SK-N-SH (cell line): Measurements from ENCODE around the gene ASCC1. TPM values are rescaled to one million over a fixed set of nuclear protein-coding genes. Genes with fewer than 3 reads are reported as not detected.

ENCODE experiments used
- CTCF ChIA-PET: fragments of 300-600, 350-600 bp; formaldehyde crosslinking; extraction: SDS; loops from one replicate; lab custom pipeline; 2021; lab: Yijun Ruan, JAX
- POLR2A ChIA-PET: fragments of 350-600 bp; sonication (Branson Sonifier 250); formaldehyde crosslinking; extraction: SDS; loops from one replicate; lab custom pipeline; 2020; ENCODE audit warnings: antibody characterized with exemption, inconsistent platforms; lab: Yijun Ruan, JAX
- DNase-seq: peaks from one replicate; pipeline ENCODE4 v3.0.0; 2012
- H2AFZ ChIP-seq: fragments of 200-600 bp; sonication (generic); 2 replicates; pipeline ENCODE4 v1.8.1; 2016; ENCODE audit warnings: antibody characterized with exemption, mild to moderate bottlenecking, low read depth
- H3F3A ChIP-seq: fragments of 200-600 bp; sonication (generic); replicated peaks from 2 replicates; pipeline ENCODE3; 2016; ENCODE audit warnings: antibody characterized with exemption, mild to moderate bottlenecking; ENCODE audit not compliant: insufficient read depth
- H3K27ac ChIP-seq, 2 experiments: fragments of 200-500 bp in 1 of 2; fragments of 200-600 bp in 1 of 2; sonication (Bioruptor generic) in 1 of 2; sonication (generic), shearing (Covaris generic) in 1 of 2; 2 replicates each; pipeline versions ENCODE4 v1.5.1 to v1.6.1; 2014 to 2016; ENCODE audit warnings: low read depth in 2 of 2, inconsistent platforms in 1 of 2, low read length in 1 of 2, mild to moderate bottlenecking in 1 of 2, mixed read lengths in 1 of 2
- H3K27me3 ChIP-seq: fragments of 200-600 bp; sonication (generic), shearing (Covaris generic); 2 replicates; pipeline ENCODE4 v1.6.1; 2016; ENCODE audit warnings: mixed run types; ENCODE audit not compliant: insufficient read depth
- H3K36me3 ChIP-seq, 2 experiments: fragments of 200-500 bp in 1 of 2; fragments of 200-600 bp in 1 of 2; sonication (Bioruptor generic) in 1 of 2; sonication (generic) in 1 of 2; replicated peaks in 1 of 2; 2 replicates each; pipeline versions ENCODE3 to v1.5.1; 2014 to 2016; ENCODE audit warnings: low read length in 1 of 2, mild to moderate bottlenecking in 1 of 2; ENCODE audit not compliant: insufficient read depth in 2 of 2, control insufficient read depth in 1 of 2
- H3K4me1 ChIP-seq, 2 experiments: fragments of 200-500 bp in 1 of 2; fragments of 200-600 bp in 1 of 2; sonication (Bioruptor generic) in 1 of 2; sonication (generic), shearing (Covaris generic) in 1 of 2; 2 replicates each; pipeline versions ENCODE4 v1.5.1 to v1.6.1; 2014 to 2016; ENCODE audit warnings: low read depth in 1 of 2, low read length in 1 of 2, mixed run types in 1 of 2; ENCODE audit not compliant: insufficient read depth in 2 of 2, control insufficient read depth in 1 of 2
- H3K4me2 ChIP-seq: fragments of 200-600 bp; sonication (generic), shearing (Covaris generic); 2 replicates; pipeline ENCODE4 v1.6.1; 2017; ENCODE audit warnings: mixed run types
- H3K4me3 ChIP-seq, 2 experiments: fragments of 200-500 bp in 1 of 2; fragments of 200-600 bp in 1 of 2; sonication (Bioruptor generic) in 1 of 2; sonication (generic), shearing (Covaris generic) in 1 of 2; 2 replicates each; pipeline versions ENCODE4 v1.5.1 to v1.8.1; 2014 to 2016; ENCODE audit warnings: low read depth in 2 of 2, inconsistent platforms in 1 of 2, low read length in 1 of 2, mild to moderate bottlenecking in 1 of 2, mixed read lengths in 1 of 2, moderate library complexity in 1 of 2
- H3K79me2 ChIP-seq: fragments of 200-600 bp; sonication (generic); 2 replicates; pipeline ENCODE4 v1.8.1; 2017; ENCODE audit warnings: mild to moderate bottlenecking; ENCODE audit not compliant: insufficient read depth
- H3K9ac ChIP-seq: fragments of 200-600 bp; sonication (generic); 2 replicates; pipeline ENCODE4 v1.6.1; 2017; ENCODE audit warnings: mixed run types
- H3K9me2 ChIP-seq: fragments of 200-600 bp; sonication (generic); 2 replicates; pipeline ENCODE4 v1.6.1; 2017; ENCODE audit warnings: mixed run types
- H3K9me3 ChIP-seq: fragments of 200-600 bp; sonication (generic); 2 replicates; pipeline ENCODE4 v1.6.1; 2017; ENCODE audit warnings: mixed run types, mild to moderate bottlenecking, moderate library complexity
- H4K20me1 ChIP-seq: fragments of 200-600 bp; sonication (generic); 2 replicates; pipeline ENCODE4 v1.6.1; 2017; ENCODE audit warnings: mild to moderate bottlenecking, mixed run types; ENCODE audit not compliant: insufficient read depth
- CHD2 ChIP-seq: fragments of 150-350 bp; IDR thresholded peaks from 2 replicates; pipeline ENCODE4 v1.6.1; 2018; ENCODE audit warnings: low read length; ENCODE audit not compliant: partially characterized antibody
- EZH2phosphoT487 ChIP-seq: fragments of 200-600 bp; sonication (generic); IDR thresholded peaks from 2 replicates; pipeline ENCODE4 v1.6.1; 2017; ENCODE audit warnings: low read depth, mixed run types, mild to moderate bottlenecking, antibody characterized with exemption, moderate library complexity, borderline replicate concordance
- FOXM1 ChIP-seq: IDR thresholded peaks from 2 replicates; pipeline ENCODE4 v1.4.0; 2012; ENCODE audit warnings: low read depth, mild to moderate bottlenecking
- IRF3 ChIP-seq: fragments of 150-350 bp; IDR thresholded peaks from 2 replicates; pipeline ENCODE4 v1.6.1; 2016; ENCODE audit warnings: mild to moderate bottlenecking, low read depth, low read length
- JUND ChIP-seq: IDR thresholded peaks from 2 replicates; pipeline ENCODE4 v1.4.0; 2012
- MAX ChIP-seq: IDR thresholded peaks from 2 replicates; pipeline ENCODE4 v1.4.0; 2012; ENCODE audit warnings: low read depth
- MEF2A ChIP-seq: IDR thresholded peaks from 2 replicates; pipeline ENCODE4 v1.4.0; 2012; ENCODE audit warnings: low read depth, borderline replicate concordance
- MXI1 ChIP-seq: IDR thresholded peaks from 2 replicates; pipeline ENCODE4 v1.6.1; 2012; ENCODE audit warnings: mild to moderate bottlenecking, low read depth, low read length, improper control_type of control experiment
- NFIC ChIP-seq: IDR thresholded peaks from 2 replicates; pipeline ENCODE4 v1.4.0; 2012; ENCODE audit warnings: borderline replicate concordance
- RAD21 ChIP-seq: IDR thresholded peaks from 2 replicates; pipeline ENCODE4 v1.6.1; 2012; ENCODE audit warnings: mild to moderate bottlenecking, low read length
- RCOR1 ChIP-seq: fragments of 150-350 bp; IDR thresholded peaks from 2 replicates; pipeline ENCODE4 v1.6.1; 2017; ENCODE audit warnings: antibody characterized with exemption, low read length
- RXRA ChIP-seq: IDR thresholded peaks from 2 replicates; pipeline ENCODE4 v1.4.0; 2012; ENCODE audit warnings: low read depth, mild to moderate bottlenecking, borderline replicate concordance
- TAF1 ChIP-seq: IDR thresholded peaks from 2 replicates; pipeline ENCODE4 v1.6.1; 2012; ENCODE audit warnings: low read depth, mild to moderate bottlenecking, low read length, moderate library complexity, borderline replicate concordance
- TCF12 ChIP-seq: IDR thresholded peaks from 2 replicates; pipeline ENCODE4 v1.4.0; 2012
- YY1 ChIP-seq: IDR thresholded peaks from 2 replicates; pipeline ENCODE4 v1.4.0; 2012; ENCODE audit warnings: low read depth, mild to moderate bottlenecking
- WGBS: methylation state at CpG from one replicate; pipeline ENCODE4 v1.1.6; 2017; ENCODE audit warnings: low lambda C conversion rate; 5-methylcytosine and 5-hydroxymethylcytosine counted together
- polyA plus RNA-seq, 3 experiments: library from polyadenylated mRNA; depleted of rRNA; stranded (reverse); fragments of >200 nt; gene quantifications; 2 replicates each; pipeline ENCODE4 v1.2.3, GENCODE V29; 2012

ASCC1 gene
- polyA plus RNA-seq, 1 of the 3 experiments (the other 2 are of a cell fraction) = 15.0 TPM

DNA sequence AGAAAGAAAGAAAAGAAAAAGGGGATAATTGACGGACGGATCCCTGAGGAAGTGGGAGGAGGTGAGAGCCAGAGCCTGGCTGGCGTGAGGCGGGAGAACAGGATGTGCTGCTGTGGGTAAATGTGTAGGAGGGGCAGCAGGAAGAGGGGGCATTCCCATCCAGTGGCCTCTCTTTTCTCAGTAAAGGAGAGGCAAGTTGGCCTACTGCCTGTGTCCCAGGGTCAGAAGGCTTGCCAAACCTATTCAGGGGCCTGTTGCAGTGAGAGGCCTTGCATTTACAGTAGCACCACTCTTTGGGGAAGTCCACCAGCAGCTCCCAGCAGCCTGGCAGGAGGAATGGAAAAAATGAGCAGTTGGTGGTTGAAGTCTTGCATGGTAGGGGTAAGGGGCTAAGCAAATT is 26.6 kb upstream of the ASCC1 start:
- ChIA-PET POLR2A (interaction anchor here (0.6 kb wide), 1 partner anchor 33 kb away, joined by 3 read pairs; no protein-coding TSS in a partner anchor), CTCF (interaction anchor here (0.6 kb wide), 1 partner anchor 170 kb away, joined by 4 read pairs; no protein-coding TSS in a partner anchor)
- H2AFZ ChIP-seq = no peak overlapping the region
- 94% methylated on average over 4 of the region's 4 CpGs for WGBS
- DNase-seq = no peak
- no peak overlapping the region for H3K9ac ChIP-seq
- no peaks in the 10 kb centered on the region for H3K9me3 ChIP-seq
- H3K27me3 ChIP-seq = no peaks in the 10 kb centered on the region
- TF ChIP-seq MAX (no peak), RAD21 (no peak), IRF3 (no peak), RXRA (no peak)
- H3K9me2 ChIP-seq = no peaks in the 10 kb centered on the region
- no peaks in the 10 kb centered on the region for H3K79me2 ChIP-seq
- peaks cover 6 to 8% of the 10 kb centered on the region in 2 experiments; a peak in 1 of 4 replicates for H3K4me1 ChIP-seq
- no peak overlapping the region for H3K27ac ChIP-seq
- H4K20me1 ChIP-seq = no peaks in the 10 kb centered on the region
- H3F3A ChIP-seq = no peaks in the 10 kb centered on the region
- H3K4me3 ChIP-seq = no peak overlapping the region
- H3K4me2 ChIP-seq = no peak overlapping the region
- H3K36me3 ChIP-seq = no peaks in the 10 kb centered on the region

DNA sequence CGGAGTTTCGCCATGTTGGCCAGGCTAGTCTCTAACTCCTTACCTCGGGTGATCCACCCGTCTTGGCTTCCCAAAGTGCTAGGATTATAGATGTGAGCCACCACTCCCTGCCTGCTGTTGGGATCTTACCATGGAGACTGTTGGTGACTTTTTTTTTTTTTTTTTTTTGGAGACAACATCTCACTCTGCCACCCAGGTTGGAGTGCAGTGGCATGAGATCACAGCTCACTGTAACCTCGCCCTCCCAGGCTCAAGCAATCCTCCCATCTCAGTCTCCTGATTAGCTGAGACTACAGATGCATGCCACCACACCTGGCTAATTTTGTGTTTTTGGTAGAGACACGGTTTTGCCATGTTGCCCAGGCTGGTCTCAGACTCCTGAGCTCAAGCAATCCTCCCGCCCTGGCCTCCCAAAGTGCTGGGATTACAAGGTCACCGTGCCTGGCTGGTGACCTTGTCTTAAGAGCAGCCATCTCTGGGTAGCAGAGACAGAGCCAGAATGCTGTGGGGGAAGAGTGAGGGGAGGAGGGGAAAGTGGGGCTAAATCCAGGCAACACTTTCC is 25.7 kb upstream of the ASCC1 start:
- ChIA-PET POLR2A (interaction anchor here (0.8 kb wide), 1 partner anchor 33 kb away, joined by 4 read pairs; no protein-coding TSS in a partner anchor), CTCF (interaction anchor here (1.8 kb wide), 1 partner anchor 194 kb away, joined by 5 read pairs; no protein-coding TSS in a partner anchor)
- no peaks in the 10 kb centered on the region for H4K20me1 ChIP-seq
- DNase-seq = no peak
- H3K79me2 ChIP-seq = no peaks in the 10 kb centered on the region
- no peaks in the 10 kb centered on the region for H3K9me3 ChIP-seq
- no peak overlapping the region for H3K27ac ChIP-seq
- H3F3A ChIP-seq = no peaks in the 10 kb centered on the region
- H2AFZ ChIP-seq = no peak overlapping the region
- no peak overlapping the region for H3K4me2 ChIP-seq
- H3K27me3 ChIP-seq = no peaks in the 10 kb centered on the region
- peaks cover 0 to 2% of the 10 kb centered on the region in 2 experiments for H3K36me3 ChIP-seq
- H3K9ac ChIP-seq = no peak overlapping the region
- H3K9me2 ChIP-seq = no peaks in the 10 kb centered on the region
- no peak overlapping the region for H3K4me3 ChIP-seq
- WGBS = 88% methylated on average over 8 of the region's 8 CpGs
- H3K4me1 ChIP-seq = peaks cover 6 to 8% of the 10 kb centered on the region in 2 experiments; a peak in 1 of 4 replicates
- no peak for TF ChIP-seq IRF3
- no peak for TF ChIP-seq NFIC
- no peak for TF ChIP-seq MEF2A
- no peak for TF ChIP-seq TCF12
- no peak for TF ChIP-seq CHD2
- no peak for TF ChIP-seq TAF1
- TF ChIP-seq YY1 = no peak
- TF ChIP-seq FOXM1 = no peak
- no peak for TF ChIP-seq MXI1
- no peak for TF ChIP-seq EZH2phosphoT487
- no peak for TF ChIP-seq JUND
- no peak for TF ChIP-seq RCOR1
